ENCODE data around the gene PEX5L.

The PEX5L gene

GRCh38 chr3:179775416-179776122 lies 261.2 kb downstream of the PEX5L start:
- no peak for DNase-seq (ENCODE audit: low spot score)

GRCh38 chr3:179772297-179772696 lies 264.4 kb downstream of the PEX5L start:
- no peak for DNase-seq (ENCODE audit: low spot score)

- no peak for DNase-seq (ENCODE audit: low spot score)
Measured at GRCh38 chr3:179771797-179772196, 264.9 kb downstream of the PEX5L start.

- DNase-seq (ENCODE audit: low spot score), result no peak
Measured at GRCh38 chr3:179769411-179770247, 267.1 kb downstream of the PEX5L start.

GRCh38 chr3:179768080-179768479 lies 268.7 kb downstream of the PEX5L start:
- DNase-seq (ENCODE audit: low spot score), result peak; percentile 92

- DNase-seq (ENCODE audit: low spot score), result no peak
Measured at GRCh38 chr3:179766416-179767133, 270.2 kb downstream of the PEX5L start.

- DNase-seq (ENCODE audit: low spot score), result peak; percentile 83
Measured at GRCh38 chr3:179765396-179765795, 271.3 kb downstream of the PEX5L start.

GRCh38 chr3:179760944-179761343 lies 275.8 kb downstream of the PEX5L start:
- DNase-seq (ENCODE audit: low spot score), result no peak

- DNase-seq (ENCODE audit: low spot score), result peak; percentile 38
Measured at GRCh38 chr3:179750720-179751328, 285.9 kb downstream of the PEX5L start.

- DNase-seq (ENCODE audit: low spot score), result no peak
Measured at GRCh38 chr3:179745716-179746115, 291.0 kb downstream of the PEX5L start.

- DNase-seq (ENCODE audit: low spot score), result no peak
Measured at GRCh38 chr3:179745079-179745478, 291.7 kb downstream of the PEX5L start.

Data from SK-N-DZ (cell line).